ENCODE measurements around the gene PPP1R3E. TPM values are rescaled to one million over a fixed set of nuclear protein-coding genes. Genes with fewer than 3 reads are reported as not detected.

Gene PPP1R3E
- total and polyA plus RNA-seq, 2 of the 13 experiments (the other 11 are each of a cell fraction or from before 2014, with no cell fraction given), result 16.5 to 26.5 TPM

DNA sequence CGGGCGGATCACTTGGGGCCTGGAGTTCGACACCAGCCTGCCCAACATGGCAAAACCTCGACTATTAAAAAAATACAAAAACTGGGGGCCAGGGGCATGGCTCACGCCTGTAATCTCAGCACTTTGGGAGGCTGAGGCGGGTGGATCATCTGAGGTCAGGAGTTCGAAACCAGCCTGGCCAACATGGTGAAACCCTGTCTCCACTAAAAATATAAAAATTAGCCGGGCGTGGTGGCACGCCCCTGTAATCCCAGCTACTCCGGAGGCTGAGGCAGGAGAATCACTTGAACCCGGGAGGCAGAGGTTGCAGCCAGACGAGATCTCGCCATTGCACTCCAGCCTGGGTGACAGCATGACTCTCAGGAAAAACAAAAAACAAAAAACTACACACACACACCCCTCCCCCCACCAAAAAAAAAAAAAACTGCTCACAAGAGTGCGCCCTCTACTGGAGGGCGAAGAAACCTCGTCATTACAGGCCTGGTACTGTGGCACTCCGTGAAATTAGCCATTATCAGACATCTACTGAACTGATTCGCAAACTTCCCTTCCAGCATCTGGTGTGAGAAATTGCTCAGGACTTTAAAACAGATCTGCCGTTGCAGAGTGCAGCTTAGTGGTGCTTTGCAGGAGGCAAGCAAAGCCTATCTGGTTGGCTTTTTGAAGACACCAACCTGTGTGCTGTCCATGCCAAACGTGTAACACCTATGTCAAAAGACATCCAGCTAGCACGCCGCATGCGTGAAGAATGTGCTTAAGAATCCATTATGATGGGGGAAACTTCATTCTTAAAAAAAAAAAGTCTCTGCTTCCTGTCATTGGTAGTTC lies 7.7 kb downstream of the PPP1R3E start:
- intact Hi-C loops (cut with micrococcal nuclease; ENCODE audit: unreplicated experiment), result loop anchor here (1.0 to 5.0 kb wide), 3 partner anchors 9 to 173 kb away; partner anchors contain the start of gene HOMEZ
- CTCF ChIA-PET (ENCODE audit: low intra/inter-chr PET ratio, low total read pairs), result interaction anchor here (0.9 to 2.2 kb wide), 5 partner anchors 9 to 174 kb away, joined by 3 to 22 read pairs (median 6); partner anchors contain the start of gene HOMEZ
- Histone ChIP-seq H3K79me2 (ENCODE audit: insufficient read depth, low read length) (no peaks in the 10 kb centered on the region), H3K27ac (ENCODE audit: extremely low read length, insufficient read depth, low read length) (no peak overlapping the region), H3K27me3 (ENCODE audit: control insufficient read depth in 1 of 2, insufficient read depth in 2 of 2, low read length in 2 of 2) (no peaks in the 10 kb centered on the region), H3K4me1 (ENCODE audit: insufficient read depth, low read length) (peaks cover 24% of the 10 kb centered on the region), H3K4me3 (replicated peaks in 1 of 3; ENCODE audit: insufficient read depth in 1 of 3, low read depth in 2 of 3, low read length in 3 of 3) (no peak overlapping the region), H3K9me3 (ENCODE audit: low read length) (no peaks in the 10 kb centered on the region), H4K20me1 (ENCODE audit: insufficient read depth, low read length) (no peaks in the 10 kb centered on the region), H3K4me2 (ENCODE audit: low read depth, low read length) (peak overlapping the region; percentile 34), H3K36me3 (replicated peaks in 1 of 2; ENCODE audit: control insufficient read depth in 1 of 2, insufficient read depth in 2 of 2, low read length in 2 of 2) (peaks cover 3% of the 10 kb centered on the region in 2 experiments; a peak in 1 of 5 replicates), H3K9ac (ENCODE audit: insufficient read depth, low read depth, low read length) (no peak overlapping the region), H2AFZ (ENCODE audit: low read length) (no peak overlapping the region)
- WGBS (ENCODE audit: low lambda C conversion rate), result 39% methylated on average over 24 of the region's 24 CpGs
- no TSS peak for BruUV-seq (replicated peaks)
- peak; percentile 77 for DNase-seq (ENCODE audit: low spot score)
- peak; percentile 75 for ATAC-seq
- in situ Hi-C loops (cut with HindIII; ENCODE audit: extremely low pct_ligation_motif_present, low pct_unique_long_range_greater_than_20kb), result loop anchor here (5.0 kb wide), 1 partner anchor 33 kb away; no protein-coding TSS in a partner anchor
- POLR2A ChIA-PET, result interaction anchor here (1.0 to 4.2 kb wide), 5 partner anchors 8 to 200 kb away, joined by 4 to 17 read pairs (median 7); partner anchors contain the start of genes ACIN1, BCL2L2, C14orf119 and HOMEZ
- FAIRE-seq, result peak; percentile 93
- no peak for TF ChIP-seq PAWR (CRISPR knock-in tag; IDR thresholded peaks at IDR 0.05; ENCODE audit: borderline replicate concordance)
- peak; percentile 24; the same call in 1 of the 2 replicates for TF ChIP-seq ZNF205 (CRISPR knock-in tag; IDR thresholded peaks at IDR 0.05)
- no peak for TF ChIP-seq ZNF235 (CRISPR knock-in tag; IDR thresholded peaks at IDR 0.05; ENCODE audit: borderline replicate concordance)
- 0 out of 2 replicates have a peak, but pooled peaks have one; percentile 33 for TF ChIP-seq RAD21 (CRISPR knock-in tag; IDR thresholded peaks at IDR 0.05)
- TF ChIP-seq, protein P1, sequence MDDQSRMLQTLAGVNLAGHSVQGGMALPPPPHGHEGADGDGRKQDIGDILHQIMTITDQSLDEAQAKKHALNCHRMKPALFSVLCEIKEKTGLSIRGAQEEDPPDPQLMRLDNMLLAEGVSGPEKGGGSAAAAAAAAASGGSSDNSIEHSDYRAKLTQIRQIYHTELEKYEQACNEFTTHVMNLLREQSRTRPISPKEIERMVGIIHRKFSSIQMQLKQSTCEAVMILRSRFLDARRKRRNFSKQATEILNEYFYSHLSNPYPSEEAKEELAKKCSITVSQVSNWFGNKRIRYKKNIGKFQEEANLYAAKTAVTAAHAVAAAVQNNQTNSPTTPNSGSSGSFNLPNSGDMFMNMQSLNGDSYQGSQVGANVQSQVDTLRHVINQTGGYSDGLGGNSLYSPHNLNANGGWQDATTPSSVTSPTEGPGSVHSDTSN (CRISPR knock-in tag; IDR thresholded peaks at IDR 0.05; ENCODE audit: borderline replicate concordance), result 0 out of 2 replicates have a peak, but pooled peaks have one; percentile 39
- no peak for TF ChIP-seq MLLT10 (CRISPR knock-in tag; IDR thresholded peaks at IDR 0.05)
- no peak for TF ChIP-seq GABPB1 (CRISPR knock-in tag; IDR thresholded peaks at IDR 0.05)
- TF ChIP-seq, protein P2, sequence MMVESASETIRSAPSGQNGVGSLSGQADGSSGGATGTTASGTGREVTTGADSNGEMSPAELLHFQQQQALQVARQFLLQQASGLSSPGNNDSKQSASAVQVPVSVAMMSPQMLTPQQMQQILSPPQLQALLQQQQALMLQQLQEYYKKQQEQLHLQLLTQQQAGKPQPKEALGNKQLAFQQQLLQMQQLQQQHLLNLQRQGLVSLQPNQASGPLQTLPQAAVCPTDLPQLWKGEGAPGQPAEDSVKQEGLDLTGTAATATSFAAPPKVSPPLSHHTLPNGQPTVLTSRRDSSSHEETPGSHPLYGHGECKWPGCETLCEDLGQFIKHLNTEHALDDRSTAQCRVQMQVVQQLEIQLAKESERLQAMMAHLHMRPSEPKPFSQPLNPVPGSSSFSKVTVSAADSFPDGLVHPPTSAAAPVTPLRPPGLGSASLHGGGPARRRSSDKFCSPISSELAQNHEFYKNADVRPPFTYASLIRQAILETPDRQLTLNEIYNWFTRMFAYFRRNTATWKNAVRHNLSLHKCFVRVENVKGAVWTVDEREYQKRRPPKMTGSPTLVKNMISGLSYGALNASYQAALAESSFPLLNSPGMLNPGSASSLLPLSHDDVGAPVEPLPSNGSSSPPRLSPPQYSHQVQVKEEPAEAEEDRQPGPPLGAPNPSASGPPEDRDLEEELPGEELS (CRISPR knock-in tag; IDR thresholded peaks at IDR 0.05), result peak; percentile 49; the same call in 1 of the 2 replicates
- TF ChIP-seq NR1H2 (CRISPR knock-in tag; IDR thresholded peaks at IDR 0.05; ENCODE audit: borderline replicate concordance, low read depth), result no peak
- TF ChIP-seq SMARCE1 (IDR thresholded peaks at IDR 0.05; ENCODE audit: borderline replicate concordance), result no peak
- TF ChIP-seq TP53 (CRISPR knock-in tag; conservative IDR thresholded peaks at IDR 0.05), result 0 out of 2 replicates have a peak, but pooled peaks have one; percentile 31
- no peak for TF ChIP-seq ZNF552 (CRISPR knock-in tag; IDR thresholded peaks at IDR 0.05; ENCODE audit: borderline replicate concordance)
- TF ChIP-seq, protein P3, sequence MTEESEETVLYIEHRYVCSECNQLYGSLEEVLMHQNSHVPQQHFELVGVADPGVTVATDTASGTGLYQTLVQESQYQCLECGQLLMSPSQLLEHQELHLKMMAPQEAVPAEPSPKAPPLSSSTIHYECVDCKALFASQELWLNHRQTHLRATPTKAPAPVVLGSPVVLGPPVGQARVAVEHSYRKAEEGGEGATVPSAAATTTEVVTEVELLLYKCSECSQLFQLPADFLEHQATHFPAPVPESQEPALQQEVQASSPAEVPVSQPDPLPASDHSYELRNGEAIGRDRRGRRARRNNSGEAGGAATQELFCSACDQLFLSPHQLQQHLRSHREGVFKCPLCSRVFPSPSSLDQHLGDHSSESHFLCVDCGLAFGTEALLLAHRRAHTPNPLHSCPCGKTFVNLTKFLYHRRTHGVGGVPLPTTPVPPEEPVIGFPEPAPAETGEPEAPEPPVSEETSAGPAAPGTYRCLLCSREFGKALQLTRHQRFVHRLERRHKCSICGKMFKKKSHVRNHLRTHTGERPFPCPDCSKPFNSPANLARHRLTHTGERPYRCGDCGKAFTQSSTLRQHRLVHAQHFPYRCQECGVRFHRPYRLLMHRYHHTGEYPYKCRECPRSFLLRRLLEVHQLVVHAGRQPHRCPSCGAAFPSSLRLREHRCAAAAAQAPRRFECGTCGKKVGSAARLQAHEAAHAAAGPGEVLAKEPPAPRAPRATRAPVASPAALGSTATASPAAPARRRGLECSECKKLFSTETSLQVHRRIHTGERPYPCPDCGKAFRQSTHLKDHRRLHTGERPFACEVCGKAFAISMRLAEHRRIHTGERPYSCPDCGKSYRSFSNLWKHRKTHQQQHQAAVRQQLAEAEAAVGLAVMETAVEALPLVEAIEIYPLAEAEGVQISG (CRISPR knock-in tag; IDR thresholded peaks at IDR 0.05), result peak; percentile 58; the same call in 1 of the 2 replicates
- peak; percentile 43; the same call in 1 of the 2 replicates for TF ChIP-seq FOXK2 (IDR thresholded peaks at IDR 0.05)
- TF ChIP-seq, protein P4, sequence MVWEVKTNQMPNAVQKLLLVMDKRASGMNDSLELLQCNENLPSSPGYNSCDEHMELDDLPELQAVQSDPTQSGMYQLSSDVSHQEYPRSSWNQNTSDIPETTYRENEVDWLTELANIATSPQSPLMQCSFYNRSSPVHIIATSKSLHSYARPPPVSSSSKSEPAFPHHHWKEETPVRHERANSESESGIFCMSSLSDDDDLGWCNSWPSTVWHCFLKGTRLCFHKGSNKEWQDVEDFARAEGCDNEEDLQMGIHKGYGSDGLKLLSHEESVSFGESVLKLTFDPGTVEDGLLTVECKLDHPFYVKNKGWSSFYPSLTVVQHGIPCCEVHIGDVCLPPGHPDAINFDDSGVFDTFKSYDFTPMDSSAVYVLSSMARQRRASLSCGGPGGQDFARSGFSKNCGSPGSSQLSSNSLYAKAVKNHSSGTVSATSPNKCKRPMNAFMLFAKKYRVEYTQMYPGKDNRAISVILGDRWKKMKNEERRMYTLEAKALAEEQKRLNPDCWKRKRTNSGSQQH (CRISPR knock-in tag; IDR thresholded peaks at IDR 0.05; ENCODE audit: low read depth), result no peak; the same call in 1 of the 2 replicates
- no peak for TF ChIP-seq ZNF251 (CRISPR knock-in tag; IDR thresholded peaks at IDR 0.05)
